Measurements from ENCODE around the gene IL22RA1. TPM values are rescaled to one million over a fixed set of nuclear protein-coding genes. Genes with fewer than 3 reads are reported as not detected.

IL22RA1 gene
- total and polyA plus RNA-seq, 8 donors, result 0.43 to 4.1 (median 1.8) TPM; not detected in 1

DNA sequence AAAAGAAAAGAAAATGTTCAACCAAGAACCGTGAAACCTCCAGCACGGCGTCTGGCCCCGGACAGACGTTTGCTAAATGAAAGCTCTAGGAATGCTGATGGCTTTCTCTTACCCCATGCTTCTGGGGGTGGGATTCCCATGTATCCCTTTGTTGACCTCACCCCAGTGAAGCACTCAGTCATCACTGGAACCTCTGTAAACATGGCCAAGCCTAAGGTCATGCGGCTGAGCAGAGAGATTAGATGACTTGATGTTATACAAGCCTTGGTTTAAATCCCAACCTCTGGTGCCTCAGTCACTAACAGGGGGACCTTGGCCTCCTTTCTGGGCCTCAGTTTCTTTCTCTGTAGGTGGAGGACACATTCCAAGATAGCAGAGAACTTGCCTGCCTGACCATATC, 28.2 kb downstream of the IL22RA1 start:
- DNase-seq, result no peak
- 80 to 86% (median 84%) methylated on average over 6 of the region's 6 CpGs for WGBS, 5 donors
- intact Hi-C loops (cut with DNase I; ENCODE audit: low total_unique reads), result no loop called here

GRCh38 chr1:24113641-24114033, 29.3 kb downstream of the IL22RA1 start:
- Histone ChIP-seq H3K9me3 (no peaks in the 10 kb centered on the region), H3K4me1 (peaks cover 0 to 13% (median 9%) of the 10 kb centered on the region in 4 donors), H3K4me3 (no peak overlapping the region), H3K27me3 (peaks cover 0 to 55% (median 0%) of the 10 kb centered on the region in 3 donors), H3K27ac (no peak overlapping the region), H3K36me3 (no peaks in the 10 kb centered on the region)
- 60 to 82% (median 74%) methylated on average over 5 to 6 of the region's 6 CpGs for WGBS, 5 donors
- no peak for DNase-seq
- intact Hi-C loops (cut with DNase I; ENCODE audit: low total_unique reads), result no loop called here
- TF ChIP-seq EP300 (IDR thresholded peaks at IDR 0.05), result no peak
- no peak for TF ChIP-seq POLR2A (IDR thresholded peaks at IDR 0.05)
- TF ChIP-seq, protein P1, sequence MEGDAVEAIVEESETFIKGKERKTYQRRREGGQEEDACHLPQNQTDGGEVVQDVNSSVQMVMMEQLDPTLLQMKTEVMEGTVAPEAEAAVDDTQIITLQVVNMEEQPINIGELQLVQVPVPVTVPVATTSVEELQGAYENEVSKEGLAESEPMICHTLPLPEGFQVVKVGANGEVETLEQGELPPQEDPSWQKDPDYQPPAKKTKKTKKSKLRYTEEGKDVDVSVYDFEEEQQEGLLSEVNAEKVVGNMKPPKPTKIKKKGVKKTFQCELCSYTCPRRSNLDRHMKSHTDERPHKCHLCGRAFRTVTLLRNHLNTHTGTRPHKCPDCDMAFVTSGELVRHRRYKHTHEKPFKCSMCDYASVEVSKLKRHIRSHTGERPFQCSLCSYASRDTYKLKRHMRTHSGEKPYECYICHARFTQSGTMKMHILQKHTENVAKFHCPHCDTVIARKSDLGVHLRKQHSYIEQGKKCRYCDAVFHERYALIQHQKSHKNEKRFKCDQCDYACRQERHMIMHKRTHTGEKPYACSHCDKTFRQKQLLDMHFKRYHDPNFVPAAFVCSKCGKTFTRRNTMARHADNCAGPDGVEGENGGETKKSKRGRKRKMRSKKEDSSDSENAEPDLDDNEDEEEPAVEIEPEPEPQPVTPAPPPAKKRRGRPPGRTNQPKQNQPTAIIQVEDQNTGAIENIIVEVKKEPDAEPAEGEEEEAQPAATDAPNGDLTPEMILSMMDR (IDR thresholded peaks at IDR 0.05), result no peak
- no peak for TF ChIP-seq POLR2AphosphoS5 (IDR thresholded peaks at IDR 0.05)

More for the DNA sequence above, 28.2 kb downstream of the IL22RA1 start:
- H3K4me3 ChIP-seq, result no peak overlapping the region
- H3K36me3 ChIP-seq, result no peaks in the 10 kb centered on the region
- H3K4me1 ChIP-seq, result peaks cover 2 to 18% (median 12%) of the 10 kb centered on the region in 4 donors
- H3K27me3 ChIP-seq, result peaks cover 0 to 55% (median 0%) of the 10 kb centered on the region in 3 donors
- TF ChIP-seq POLR2A (IDR thresholded peaks at IDR 0.05), result no peak
- TF ChIP-seq POLR2AphosphoS5 (IDR thresholded peaks at IDR 0.05), result no peak
- TF ChIP-seq EP300 (IDR thresholded peaks at IDR 0.05), result no peak
- TF ChIP-seq, protein P1 (IDR thresholded peaks at IDR 0.05), result no peak
- H3K27ac ChIP-seq, result no peak overlapping the region
- no peaks in the 10 kb centered on the region for H3K9me3 ChIP-seq

DNA sequence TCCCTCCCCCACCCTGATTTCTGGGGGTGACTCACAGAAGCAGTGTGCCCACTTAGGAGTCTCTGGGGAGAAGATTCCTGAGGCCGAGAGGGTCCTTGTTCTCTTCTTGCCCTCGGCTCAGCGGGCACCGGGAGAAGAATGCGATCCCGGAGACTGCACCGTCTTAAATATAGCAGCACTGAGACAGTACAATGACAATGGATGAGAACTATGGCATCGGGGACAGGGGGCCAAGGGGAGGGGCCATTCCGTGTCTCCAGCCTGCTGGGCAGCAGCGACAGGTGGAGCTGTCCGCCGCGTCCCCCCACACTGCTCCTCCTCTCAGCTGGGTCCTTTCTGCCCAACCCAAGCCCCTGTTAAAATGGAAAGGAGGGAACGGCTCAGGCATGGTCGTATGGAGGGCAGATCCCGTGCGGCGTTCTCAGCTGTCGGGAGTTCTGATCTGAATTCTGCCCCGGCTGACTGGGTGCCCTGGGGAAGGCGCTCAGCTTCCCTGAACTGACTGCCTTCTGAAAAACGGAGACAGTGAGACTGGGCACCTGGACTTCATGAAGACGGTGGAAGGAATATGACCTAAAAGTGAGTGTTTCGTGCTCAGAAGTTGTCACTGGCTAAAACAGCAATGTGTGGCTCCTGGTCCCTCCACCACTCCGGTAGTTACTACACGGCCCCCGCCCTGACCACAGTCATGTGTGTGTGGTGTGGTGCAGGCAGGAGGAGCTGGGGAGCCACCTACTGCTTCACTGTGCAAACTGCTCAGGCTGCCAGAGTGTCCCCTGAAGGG, 30.8 kb downstream of the IL22RA1 start, which contains the start of gene MYOM3:
Gene MYOM3 (minus strand): TSS at position 140 of the 784 bp plus-strand sequence. CDS start 3,499 bp downstream, outside the sequence.
- Histone ChIP-seq H3K4me1 (peaks cover 0 to 13% (median 9%) of the 10 kb centered on the region in 4 donors), H3K9me3 (no peaks in the 10 kb centered on the region), H3K4me3 (peak within 1 kb of the TSS in 2 of 4 donors; percentile 12 to 13), H3K36me3 (no peaks in the 10 kb centered on the region), H3K27ac (peak within 1 kb of the TSS in 3 of 5 donors; percentile 4 to 35 (median 26)), H3K27me3 (peaks cover 0 to 46% (median 0%) of the 10 kb centered on the region in 3 donors)
- intact Hi-C loops (cut with DNase I; ENCODE audit: low total_unique reads), result no loop called here
- DNase-seq, result peak; percentile 69 to 89
- WGBS, 5 donors, result 29 to 38% (median 31%) methylated on average over 24 to 27 of the region's 27 CpGs
- TF ChIP-seq, protein P1 (IDR thresholded peaks at IDR 0.05), result peak in 5 of 7 experiments; percentile 11 to 47 (median 34)
- peak in 1 of 3 donors; percentile 23 for TF ChIP-seq POLR2AphosphoS5 (IDR thresholded peaks at IDR 0.05)
- no peak for TF ChIP-seq POLR2A (IDR thresholded peaks at IDR 0.05)

GRCh38 chr1:24111262-24111995, 31.5 kb downstream of the IL22RA1 start:
- peaks cover 0 to 13% (median 9%) of the 10 kb centered on the region in 4 donors for H3K4me1 ChIP-seq
- WGBS, 5 donors, result 84 to 86% (median 85%) methylated on average over 12 to 20 of the region's 20 CpGs
- intact Hi-C loops (cut with DNase I; ENCODE audit: low total_unique reads), result no loop called here
- no peak for DNase-seq
- peaks cover 0 to 39% (median 0%) of the 10 kb centered on the region in 3 donors for H3K27me3 ChIP-seq
- peak overlapping the region in 2 of 5 donors; percentile 4 to 26 for H3K27ac ChIP-seq
- TF ChIP-seq, protein P1 (IDR thresholded peaks at IDR 0.05), result no peak
- TF ChIP-seq EP300 (IDR thresholded peaks at IDR 0.05) (no peak), POLR2AphosphoS5 (IDR thresholded peaks at IDR 0.05) (no peak), POLR2A (IDR thresholded peaks at IDR 0.05) (no peak)
- no peaks in the 10 kb centered on the region for H3K36me3 ChIP-seq
- no peaks in the 10 kb centered on the region for H3K9me3 ChIP-seq
- H3K4me3 ChIP-seq, result no peak overlapping the region
